ENCODE measurements around the gene ALKBH5. TPM values are rescaled to one million over a fixed set of nuclear protein-coding genes. Genes with fewer than 3 reads are reported as not detected.

Gene ALKBH5
- total and polyA plus RNA-seq, 10 of the 15 experiments (the other 5 are each of a cell fraction or from before 2014, with no cell fraction given): 13.7 to 99.9 (median 52.4) TPM

DNA sequence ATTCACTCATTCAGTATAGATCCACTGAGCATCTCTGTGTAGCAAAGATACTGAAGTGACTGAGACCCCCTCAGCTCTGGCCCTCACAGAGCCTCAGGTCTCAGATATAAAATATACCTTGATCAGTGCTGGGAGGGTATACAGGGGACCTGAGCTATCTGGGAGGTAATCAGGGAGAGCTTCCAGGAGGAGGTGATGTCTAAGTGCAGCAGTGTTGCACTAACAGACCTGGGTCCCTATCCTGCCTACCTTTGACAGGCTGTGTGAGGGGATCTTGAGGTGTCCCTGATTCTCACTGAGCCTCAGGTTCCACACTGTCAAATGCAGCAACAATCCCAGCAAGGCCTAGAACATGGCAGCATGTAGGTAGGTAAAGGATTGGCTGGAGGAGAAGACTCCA is 6.5 kb upstream of the ALKBH5 start (continued):
- TF ChIP-seq TAF1 (IDR thresholded peaks at IDR 0.05; ENCODE audit: borderline replicate concordance, low read depth, low read length) (no peak), JUND (IDR thresholded peaks at IDR 0.05; ENCODE audit: low read depth, low read length) (no peak), CREM (IDR thresholded peaks at IDR 0.05; ENCODE audit: low read depth) (no peak), IRF4 (IDR thresholded peaks at IDR 0.05; ENCODE audit: low read depth, low read length) (no peak)

DNA sequence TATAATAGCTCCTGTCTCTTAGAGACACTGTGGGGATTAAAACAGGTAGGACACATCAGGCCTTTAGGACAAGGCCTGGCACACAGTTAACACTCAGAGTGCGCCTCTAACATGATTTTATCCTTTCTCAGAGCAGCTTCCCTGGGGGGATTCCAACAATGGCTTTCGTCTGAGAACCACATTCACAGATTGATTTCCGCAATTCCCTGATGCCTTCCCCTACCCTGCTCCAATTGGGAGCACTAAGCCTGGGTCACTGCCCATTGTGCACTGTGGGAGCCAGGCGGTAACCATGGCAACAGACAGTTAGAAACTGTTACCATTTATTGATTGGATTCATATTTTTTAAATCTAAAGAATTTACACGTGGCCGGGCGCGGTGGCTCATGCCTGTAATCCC is 5.9 kb upstream of the ALKBH5 start:
- no peak overlapping the region for H3K27ac ChIP-seq (ENCODE audit: control insufficient read depth, insufficient read depth)
- H2AFZ ChIP-seq (ENCODE audit: control insufficient read depth, low read depth, low read length): no peak overlapping the region
- H3K9me3 ChIP-seq (replicated peaks; ENCODE audit: control insufficient read depth, insufficient read depth, low read length): no peaks in the 10 kb centered on the region
- BruUV-seq (replicated peaks): no TSS peak
- H3K4me2 ChIP-seq (ENCODE audit: control insufficient read depth, insufficient read depth): no peak overlapping the region
- CTCF ChIA-PET: interaction anchor here (1.2 kb wide), 1 partner anchor 83 kb away, joined by 3 read pairs; the partner anchor contains the start of gene MIEF2
- no peak for FAIRE-seq
- DNase-seq (ENCODE audit: low read depth, low spot score): no peak
- WGBS (ENCODE audit: insufficient coverage, insufficient replicate concordance, low lambda C conversion rate, missing lambda C conversion rate): 86% methylated on average over 8 of the region's 8 CpGs
- peaks cover 16% of the 10 kb centered on the region for H3K4me1 ChIP-seq (ENCODE audit: control insufficient read depth, insufficient read depth, low read length)
- no peak overlapping the region for H3K9ac ChIP-seq (ENCODE audit: control insufficient read depth, insufficient read depth, low read length)
- H3K36me3 ChIP-seq (ENCODE audit: control insufficient read depth in 2 of 2, insufficient read depth in 2 of 2, low read length in 1 of 2): no peaks in the 10 kb centered on the region
- POLR2A ChIA-PET: no interaction called here
- no peak for ATAC-seq
- in situ Hi-C loops (cut with MboI) (no loop called here), intact Hi-C loops (cut with micrococcal nuclease; ENCODE audit: unreplicated experiment) (no loop called here)
- SMC1A ChIA-PET (ENCODE audit: uncharacterized antibody, unreplicated experiment): interaction anchor here (1.1 kb wide), 1 partner anchor 25 kb away, joined by 3 read pairs; no protein-coding TSS in a partner anchor
- H3K79me2 ChIP-seq (ENCODE audit: control insufficient read depth, insufficient read depth, low read length): peaks cover 2% of the 10 kb centered on the region; the same call in 1 of the 2 replicates
- H3K27me3 ChIP-seq (replicated peaks in 1 of 2; ENCODE audit: control insufficient read depth in 2 of 2, insufficient read depth in 2 of 2, low read length in 1 of 2): no peaks in the 10 kb centered on the region
- H4K20me1 ChIP-seq (ENCODE audit: control insufficient read depth, insufficient read depth): no peaks in the 10 kb centered on the region
- no peak overlapping the region for H3K4me3 ChIP-seq
- TF ChIP-seq SIN3A (IDR thresholded peaks at IDR 0.05; ENCODE audit: low read depth, low read length): no peak
- TF ChIP-seq BMI1 (IDR thresholded peaks at IDR 0.05; ENCODE audit: borderline replicate concordance): peak; percentile 68
- RAD21 ChIA-PET (ENCODE audit: unreplicated experiment): no interaction called here

DNA sequence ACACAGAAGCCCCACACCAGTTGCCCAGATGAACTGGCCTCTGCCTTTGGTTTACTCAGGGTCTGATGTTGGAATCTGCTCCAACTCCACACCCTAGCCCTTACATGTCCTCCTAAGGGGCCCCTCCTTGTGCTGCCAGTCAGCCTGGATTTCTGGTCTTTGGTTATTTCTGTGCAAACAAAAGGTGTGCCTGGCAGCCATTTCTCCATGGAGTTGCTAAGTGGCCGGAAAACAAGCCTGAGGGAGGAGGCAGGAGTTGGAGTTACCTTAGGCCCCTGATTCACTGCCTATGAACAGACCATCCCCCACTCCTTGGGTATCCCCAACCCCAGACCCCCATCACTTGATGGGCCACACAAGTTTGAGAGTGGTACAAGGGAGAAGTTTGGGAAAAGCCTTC is 4.4 kb upstream of the ALKBH5 start:
- no peak for DNase-seq (ENCODE audit: low read depth, low spot score)
- FAIRE-seq: no peak
- Histone ChIP-seq H4K20me1 (ENCODE audit: control insufficient read depth, insufficient read depth) (no peaks in the 10 kb centered on the region), H3K27me3 (replicated peaks in 1 of 2; ENCODE audit: control insufficient read depth in 2 of 2, insufficient read depth in 2 of 2, low read length in 1 of 2) (no peaks in the 10 kb centered on the region), H3K4me2 (ENCODE audit: control insufficient read depth, insufficient read depth) (no peak overlapping the region), H2AFZ (ENCODE audit: control insufficient read depth, low read depth, low read length) (no peak overlapping the region), H3K4me3 (no peak overlapping the region), H3K4me1 (ENCODE audit: control insufficient read depth, insufficient read depth, low read length) (peaks cover 16% of the 10 kb centered on the region), H3K9me3 (replicated peaks; ENCODE audit: control insufficient read depth, insufficient read depth, low read length) (no peaks in the 10 kb centered on the region), H3K27ac (ENCODE audit: control insufficient read depth, insufficient read depth) (no peak overlapping the region), H3K36me3 (ENCODE audit: control insufficient read depth in 2 of 2, insufficient read depth in 2 of 2, low read length in 1 of 2) (no peaks in the 10 kb centered on the region), H3K79me2 (ENCODE audit: control insufficient read depth, insufficient read depth, low read length) (peaks cover 7% of the 10 kb centered on the region), H3K9ac (ENCODE audit: control insufficient read depth, insufficient read depth, low read length) (no peak overlapping the region)
- intact Hi-C loops (cut with micrococcal nuclease; ENCODE audit: unreplicated experiment): no loop called here
- 0% methylated on average over 1 of the region's 1 CpG for WGBS (ENCODE audit: insufficient coverage, insufficient replicate concordance, low lambda C conversion rate, missing lambda C conversion rate)
- TF ChIP-seq ZSCAN29 (IDR thresholded peaks at IDR 0.05) (no peak), STAT3 (IDR thresholded peaks at IDR 0.05; ENCODE audit: low read depth, low read length) (no peak), TARDBP (IDR thresholded peaks at IDR 0.05; ENCODE audit: borderline replicate concordance) (no peak), CREB1 (IDR thresholded peaks at IDR 0.05; ENCODE audit: low read depth) (no peak)
- TF ChIP-seq, protein P1, sequence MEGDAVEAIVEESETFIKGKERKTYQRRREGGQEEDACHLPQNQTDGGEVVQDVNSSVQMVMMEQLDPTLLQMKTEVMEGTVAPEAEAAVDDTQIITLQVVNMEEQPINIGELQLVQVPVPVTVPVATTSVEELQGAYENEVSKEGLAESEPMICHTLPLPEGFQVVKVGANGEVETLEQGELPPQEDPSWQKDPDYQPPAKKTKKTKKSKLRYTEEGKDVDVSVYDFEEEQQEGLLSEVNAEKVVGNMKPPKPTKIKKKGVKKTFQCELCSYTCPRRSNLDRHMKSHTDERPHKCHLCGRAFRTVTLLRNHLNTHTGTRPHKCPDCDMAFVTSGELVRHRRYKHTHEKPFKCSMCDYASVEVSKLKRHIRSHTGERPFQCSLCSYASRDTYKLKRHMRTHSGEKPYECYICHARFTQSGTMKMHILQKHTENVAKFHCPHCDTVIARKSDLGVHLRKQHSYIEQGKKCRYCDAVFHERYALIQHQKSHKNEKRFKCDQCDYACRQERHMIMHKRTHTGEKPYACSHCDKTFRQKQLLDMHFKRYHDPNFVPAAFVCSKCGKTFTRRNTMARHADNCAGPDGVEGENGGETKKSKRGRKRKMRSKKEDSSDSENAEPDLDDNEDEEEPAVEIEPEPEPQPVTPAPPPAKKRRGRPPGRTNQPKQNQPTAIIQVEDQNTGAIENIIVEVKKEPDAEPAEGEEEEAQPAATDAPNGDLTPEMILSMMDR (IDR thresholded peaks at IDR 0.05 in 2 of 3, conservative IDR thresholded peaks at IDR 0.05 in 1 of 3; ENCODE audit: control insufficient read depth in 2 of 3, extremely low read depth in 1 of 3, insufficient read depth in 1 of 3, low read depth in 3 of 3, low read length in 3 of 3): no peak
- no peak for ATAC-seq
- CTCF ChIA-PET: no interaction called here
- SMC1A ChIA-PET (ENCODE audit: uncharacterized antibody, unreplicated experiment): interaction anchor here (1.5 kb wide), 1 partner anchor 37 kb away, joined by 5 read pairs; no protein-coding TSS in a partner anchor
- no TSS peak for BruUV-seq (replicated peaks)
- RAD21 ChIA-PET (ENCODE audit: unreplicated experiment): no interaction called here
- POLR2A ChIA-PET: interaction anchor here (1.3 kb wide), 1 partner anchor 21 kb away, joined by 3 read pairs; no protein-coding TSS in a partner anchor
- in situ Hi-C loops (cut with MboI): no loop called here

All from GM12878 (cell line).